Stimulated activated CD4-positive, alpha-beta T cell treated with anti-CD3 and anti-CD28 coated beads, Interleukin-12 subunit alpha, Interleukin-12 subunit beta, amount 100 ng/mL, for 4 hours (primary cell): ENCODE results near the gene PAMR1.

Experiments
- DNase-seq: peaks from one replicate; pipeline ENCODE4 v3.0.0-alpha.2; 2020

Gene PAMR1

DNA sequence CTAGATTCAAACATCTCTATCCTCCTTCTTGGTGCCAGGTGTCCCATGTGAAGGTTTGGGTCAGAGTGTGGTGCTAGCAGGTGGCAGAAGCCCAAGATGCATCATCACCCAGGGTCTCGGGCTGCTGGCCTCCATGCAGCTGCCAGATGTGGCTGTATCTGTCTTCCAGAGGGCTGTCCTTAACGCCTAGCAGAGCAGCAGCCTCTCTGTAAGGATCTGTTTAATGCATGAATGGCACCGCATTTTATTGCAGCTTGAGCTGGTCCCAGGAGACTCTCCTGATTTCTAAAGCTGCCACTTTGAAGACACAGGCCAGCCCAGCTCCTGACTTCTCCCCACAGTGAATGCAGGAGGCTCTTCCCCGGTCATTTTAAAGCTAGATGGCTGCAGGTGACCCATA lies 132.3 kb downstream of the PAMR1 start:
- no peak for DNase-seq

DNA sequence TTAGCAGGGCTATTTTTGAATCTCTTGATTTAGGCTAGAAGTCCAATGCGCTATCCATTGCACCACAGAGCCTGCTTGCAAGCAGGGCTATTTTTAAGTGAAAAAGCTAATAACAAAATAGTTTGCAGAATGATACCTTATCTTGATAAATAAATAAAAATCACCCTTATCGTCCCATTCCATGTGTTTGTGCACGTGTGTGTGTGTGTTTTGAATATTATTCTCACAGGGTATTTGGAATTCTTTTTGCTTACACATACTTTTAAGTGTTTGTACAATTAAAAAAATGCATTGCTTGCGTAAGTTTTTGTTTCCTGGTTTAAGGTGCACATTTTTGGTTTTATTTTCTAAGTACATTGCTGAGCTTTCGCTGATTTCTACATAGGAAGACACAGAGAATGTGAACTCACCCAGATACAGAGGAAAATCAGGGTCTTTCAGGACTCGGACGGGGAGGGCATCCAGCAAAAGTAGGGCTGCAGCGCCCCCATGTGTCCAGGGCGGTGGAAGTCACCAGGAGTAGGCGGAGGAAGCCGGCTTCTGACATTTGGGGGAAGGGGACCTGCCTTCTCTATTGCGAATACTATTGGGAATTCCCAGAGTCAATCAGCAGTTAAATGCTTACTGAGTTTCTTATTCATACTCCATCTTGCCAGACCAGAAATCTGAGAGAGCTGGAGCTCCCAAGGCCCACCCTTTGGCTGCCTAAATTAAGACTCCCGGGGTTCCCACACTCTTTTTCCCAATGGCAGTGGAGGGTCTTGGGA lies 133.3 kb downstream of the PAMR1 start:
- DNase-seq: peak; percentile 90

DNA sequence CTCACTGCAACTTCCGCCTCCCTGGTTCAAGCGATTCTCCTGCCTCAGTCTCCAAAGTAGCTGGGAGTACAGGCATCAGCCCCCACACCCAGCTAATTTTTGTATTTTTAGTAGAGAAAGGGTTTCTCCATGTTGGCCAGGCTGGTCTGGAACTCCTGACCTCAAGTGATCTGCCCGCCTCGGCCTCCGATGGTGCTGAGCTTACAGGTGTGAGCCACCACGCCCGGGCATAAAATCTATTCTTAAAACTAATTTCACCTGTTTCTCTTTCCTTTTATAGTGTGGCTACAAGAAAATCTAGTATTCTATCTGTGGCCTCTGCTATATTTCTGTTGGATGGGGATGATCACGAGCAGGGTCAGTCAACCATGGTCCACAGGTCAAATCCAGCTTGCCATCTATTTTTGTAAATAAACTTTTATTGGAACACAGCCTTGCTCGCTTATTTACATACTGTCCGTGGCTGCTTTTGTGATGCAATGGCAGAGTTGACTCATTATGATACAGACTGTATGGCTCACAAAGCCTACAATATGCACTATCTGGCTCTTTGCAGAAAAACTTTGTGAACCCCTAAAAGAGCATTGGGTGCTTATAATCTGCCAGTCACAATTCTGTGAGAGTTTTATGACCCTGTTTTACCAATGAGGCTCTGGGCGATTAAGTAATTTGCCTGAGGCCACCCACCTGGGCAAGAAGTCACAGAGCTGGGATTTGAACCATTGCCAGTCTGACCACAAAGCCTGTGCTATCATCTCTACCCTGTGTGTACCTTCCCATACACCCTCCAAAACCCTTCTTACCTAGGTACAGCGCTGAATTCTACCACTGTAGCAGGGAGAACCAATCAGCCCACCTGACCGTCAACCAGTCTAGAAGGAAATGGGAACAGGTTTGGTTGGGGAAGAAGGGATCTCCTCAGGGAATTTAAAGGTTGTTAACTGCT lies 134.4 kb downstream of the PAMR1 start:
- peak; percentile 12 for DNase-seq

DNA sequence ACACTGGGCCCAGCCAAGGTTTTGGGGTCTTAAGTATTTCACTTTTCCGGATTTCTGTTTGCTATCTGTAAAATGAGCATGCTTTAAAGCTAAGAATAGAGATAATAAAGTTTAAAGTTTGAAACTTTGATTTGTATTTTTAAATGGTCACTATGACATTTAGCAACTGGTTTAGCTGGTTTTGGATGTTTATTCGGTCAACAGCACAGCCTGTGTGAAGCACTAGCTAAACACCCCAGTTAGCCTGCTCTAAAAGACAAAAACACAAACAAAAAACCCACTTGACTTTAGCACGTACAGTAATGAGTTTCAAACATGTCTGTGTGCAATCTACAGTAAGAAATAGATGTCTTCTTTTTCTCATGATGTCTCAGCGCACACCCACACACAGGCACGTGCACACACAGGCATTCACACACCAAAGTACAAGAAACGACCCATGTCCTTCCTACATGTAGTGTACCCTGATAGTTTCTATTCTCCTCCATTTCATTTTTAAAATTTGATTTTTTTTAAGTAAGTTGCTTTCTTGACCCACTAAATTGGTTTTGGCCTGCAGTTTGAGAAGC lies 135.4 kb downstream of the PAMR1 start:
- DNase-seq: peak; percentile 11

DNA sequence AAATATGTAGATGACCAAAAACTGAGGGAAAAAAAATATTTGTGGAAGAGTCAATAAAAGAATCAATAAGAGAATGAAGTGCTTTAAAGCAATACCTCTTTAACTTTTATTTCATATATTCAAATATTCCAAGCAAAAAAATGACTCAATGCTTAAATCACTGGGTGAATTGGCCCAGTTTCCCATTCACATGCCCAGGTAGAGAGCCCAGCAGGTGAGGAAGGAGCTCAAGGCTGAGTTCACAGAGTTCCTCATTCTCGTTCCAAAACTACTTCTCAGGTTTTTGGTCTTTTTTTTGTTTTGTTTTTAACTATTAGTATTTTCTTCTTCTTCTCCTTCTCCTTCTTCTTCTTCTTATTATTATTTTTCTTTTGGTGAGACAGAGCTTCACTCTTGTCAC lies 136.3 kb downstream of the PAMR1 start:
- no peak for DNase-seq

DNA sequence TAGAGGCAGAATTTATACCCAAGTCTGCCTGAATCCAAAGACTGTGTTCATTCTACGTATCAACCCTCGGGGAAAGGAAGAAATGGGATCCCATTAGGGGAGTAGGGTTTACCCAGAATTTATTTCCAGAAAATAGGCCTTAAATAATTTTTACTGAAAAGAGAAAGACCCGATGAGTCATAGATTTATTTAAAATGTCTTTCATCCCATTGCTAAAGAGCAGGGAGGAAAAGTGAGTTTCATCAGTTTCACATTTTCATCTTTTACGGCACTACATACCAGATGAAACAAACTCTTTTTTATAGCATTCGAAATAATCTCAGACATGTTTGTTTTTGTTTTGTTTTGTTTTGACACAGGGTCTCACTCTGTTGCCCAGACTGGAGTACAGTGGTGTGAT lies 137.4 kb downstream of the PAMR1 start:
- DNase-seq: no peak

DNA sequence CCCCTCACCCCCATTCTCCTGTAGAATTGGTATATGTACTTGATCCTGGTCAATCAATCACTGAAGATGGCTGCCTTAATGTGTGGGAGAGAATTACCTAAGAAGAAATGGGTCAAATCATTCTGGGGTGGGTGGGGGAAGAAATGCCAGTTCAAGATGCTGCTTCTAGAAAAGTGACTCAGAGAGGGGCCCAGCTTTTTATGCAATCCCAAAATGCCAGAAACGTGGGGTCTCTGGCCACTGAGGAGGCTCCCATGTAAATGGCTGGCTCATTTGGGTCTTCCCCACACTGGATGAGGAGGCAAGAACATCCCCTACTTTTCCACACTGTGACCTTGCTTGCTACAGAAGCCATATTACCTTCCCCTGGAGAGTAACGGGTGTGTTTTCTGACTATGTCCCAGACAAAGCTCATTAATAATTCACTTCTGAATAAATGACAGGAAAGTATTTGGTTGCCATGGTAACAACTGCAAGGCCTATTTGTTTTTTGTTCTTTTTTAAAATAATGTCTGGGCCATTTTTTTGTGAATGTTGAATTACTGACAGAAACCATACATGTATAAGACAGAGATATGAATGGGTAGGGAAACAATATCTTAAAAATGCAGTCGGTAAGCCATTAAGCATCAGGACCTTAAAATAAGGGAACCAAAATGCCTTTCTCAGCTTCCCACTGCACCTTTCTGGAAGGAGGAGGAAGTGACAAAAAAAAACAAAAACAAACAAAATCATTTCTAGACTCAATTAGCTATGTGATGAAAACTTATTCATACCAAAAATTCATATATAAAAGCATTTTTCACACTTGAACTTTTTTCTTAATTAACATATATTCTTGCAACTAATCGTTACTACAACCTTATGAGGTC lies 138.1 kb downstream of the PAMR1 start:
- no peak for DNase-seq

DNA sequence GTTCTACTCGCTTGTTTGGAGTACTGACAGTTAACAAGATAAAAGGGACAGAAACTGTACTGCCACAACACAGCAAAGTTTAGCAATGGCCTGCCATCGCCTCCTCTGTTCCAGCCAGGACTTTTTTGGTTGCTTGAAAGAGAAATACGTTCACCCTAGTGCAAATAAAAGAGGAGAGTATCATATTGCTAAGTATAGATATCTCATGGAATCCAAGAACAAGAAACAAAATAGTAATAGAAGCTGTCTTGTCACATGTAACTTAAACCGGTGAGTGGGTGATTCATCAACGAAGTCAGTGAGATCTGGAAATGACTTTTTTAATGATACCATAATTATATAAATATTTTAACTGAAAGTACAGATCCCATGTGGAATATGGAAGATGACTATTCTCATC lies 141.5 kb downstream of the PAMR1 start:
- DNase-seq: no peak
